GM21390 (cell line): Measurements from ENCODE around the gene EPHA1.
"Not testable (repeated sequence)": the region's sequence is repeated elsewhere in the genome, so short reads cannot be mapped to it uniquely, and the experiment has no call there.

Experiments
- ATAC-seq: cut with Tn5 transposase; IDR thresholded peaks from one replicate; pipeline ENCODE4 v1.9.1; 2021; ENCODE audit not compliant: unreplicated experiment

Gene EPHA1

DNA sequence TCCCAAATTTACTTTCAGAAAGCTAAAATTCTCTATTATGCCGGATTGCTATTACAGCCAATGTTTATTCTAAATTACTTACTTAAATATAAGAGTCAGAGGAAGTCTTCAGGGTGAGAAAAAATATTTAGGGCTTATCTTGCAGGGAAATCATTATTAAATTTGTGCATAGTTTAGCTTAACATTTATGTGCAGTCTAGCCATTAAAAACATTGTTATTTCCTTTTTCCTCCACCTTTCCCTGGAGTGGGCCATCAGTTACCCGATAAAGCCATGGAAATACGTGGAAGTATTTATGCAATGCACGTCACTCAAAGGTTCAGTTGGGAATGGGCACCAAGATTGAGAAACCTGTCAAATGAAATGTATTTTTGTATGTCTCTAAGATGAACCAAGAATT is 25.1 kb upstream of the EPHA1 start:
- ATAC-seq, result no peak

GRCh38 chr7:143431109-143431508 is 22.5 kb upstream of the EPHA1 start:
- no peak for ATAC-seq

- ATAC-seq, result no peak
Observed at GRCh38 chr7:143429770-143430698, 21.4 kb upstream of the EPHA1 start.

GRCh38 chr7:143426479-143427142 is 18.0 kb upstream of the EPHA1 start:
- ATAC-seq, result no peak

DNA sequence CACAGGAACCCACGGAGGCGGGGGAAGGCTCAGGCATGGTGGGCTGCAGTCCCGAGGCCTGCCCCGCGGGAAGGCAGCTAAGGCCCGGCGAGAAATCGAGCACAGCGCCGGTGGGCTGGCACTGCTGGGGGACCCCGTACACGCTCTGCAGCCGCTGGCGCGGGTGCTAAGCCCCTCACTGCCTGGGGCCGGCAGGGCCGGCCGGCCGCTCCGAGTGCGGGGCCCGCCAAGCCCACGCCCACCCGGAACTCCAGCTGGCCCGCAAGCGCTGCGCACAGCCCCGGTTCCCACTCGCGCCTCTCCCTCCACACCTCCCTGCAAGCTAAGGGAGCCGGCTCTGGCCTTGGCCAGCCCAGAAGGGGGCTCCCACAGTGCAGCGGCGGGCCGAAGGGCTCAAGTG is 15.8 kb upstream of the EPHA1 start:
- ATAC-seq, result not testable (repeated sequence)

GRCh38 chr7:143422033-143422432 is 13.4 kb upstream of the EPHA1 start:
- no peak for ATAC-seq

- ATAC-seq, result not testable (repeated sequence)
Observed at GRCh38 chr7:143420624-143421023, 12.0 kb upstream of the EPHA1 start.

GRCh38 chr7:143419880-143420279 is 11.2 kb upstream of the EPHA1 start:
- ATAC-seq, result no peak

DNA sequence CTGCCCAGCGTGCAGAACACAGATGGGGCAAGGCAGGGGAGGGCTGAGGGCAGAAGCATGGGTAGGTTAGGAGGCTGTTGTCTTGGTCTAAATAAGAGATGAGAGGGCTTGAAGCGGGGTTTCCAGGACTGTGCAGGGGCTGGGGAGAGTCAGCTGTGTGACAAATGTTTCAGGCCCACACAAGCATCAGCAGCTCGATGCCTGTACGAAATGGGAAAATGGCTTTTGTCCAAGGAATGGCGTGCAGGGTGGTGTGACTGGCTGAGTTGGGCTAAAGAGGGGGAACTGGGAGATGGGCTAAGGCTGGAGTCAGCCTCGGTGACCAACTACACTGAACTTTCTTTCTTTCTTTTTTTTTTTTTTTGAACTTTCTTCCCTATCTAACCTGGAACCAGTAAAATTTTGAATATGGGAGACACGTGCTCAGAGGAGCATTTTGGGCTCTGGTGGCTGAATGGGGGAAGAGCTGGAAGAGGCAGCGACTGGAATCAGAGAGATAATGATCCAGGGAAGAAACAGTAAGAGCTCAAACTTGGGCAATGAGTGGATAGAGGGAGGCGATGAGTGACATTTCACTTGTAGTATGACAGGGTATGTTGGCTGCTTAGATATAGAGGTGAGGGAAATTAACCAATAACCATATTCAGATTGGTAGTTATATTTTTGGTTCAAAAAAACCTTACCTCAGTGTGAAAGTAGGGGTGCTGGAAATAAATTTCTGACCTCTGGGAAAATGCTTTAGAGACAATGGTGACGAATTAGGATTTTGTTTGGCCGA is 10.2 kb upstream of the EPHA1 start:
- ATAC-seq, result no peak

- ATAC-seq, result no peak
Observed at GRCh38 chr7:143417734-143418383, 9.2 kb upstream of the EPHA1 start.

DNA sequence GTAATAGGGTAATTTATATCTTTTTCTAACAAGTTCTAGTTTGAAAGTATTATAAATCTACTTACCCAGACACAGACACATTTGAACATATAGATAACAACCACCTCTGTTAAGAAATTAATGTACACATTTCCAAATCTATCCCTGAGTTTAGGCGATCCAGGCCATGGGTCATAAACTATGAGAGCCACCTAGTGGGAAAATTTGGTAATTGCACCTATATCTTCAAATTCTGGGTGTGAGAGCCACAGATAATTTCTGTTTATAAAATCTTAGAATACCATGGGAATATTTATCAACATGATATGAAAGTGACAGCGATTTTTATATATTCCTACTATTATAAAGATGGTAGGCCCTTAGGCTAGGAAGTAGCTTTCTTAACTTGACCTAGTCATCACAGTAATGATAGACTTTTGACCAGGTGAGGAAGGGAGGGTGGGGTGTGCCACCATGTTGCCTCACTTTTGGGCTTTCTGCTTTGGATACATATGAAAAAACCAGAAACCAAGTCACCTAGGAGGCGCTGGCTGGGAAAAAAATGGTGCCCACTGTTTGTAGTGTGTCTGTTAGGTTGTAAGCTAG is 8.0 kb upstream of the EPHA1 start:
- ATAC-seq, result peak; percentile 75

DNA sequence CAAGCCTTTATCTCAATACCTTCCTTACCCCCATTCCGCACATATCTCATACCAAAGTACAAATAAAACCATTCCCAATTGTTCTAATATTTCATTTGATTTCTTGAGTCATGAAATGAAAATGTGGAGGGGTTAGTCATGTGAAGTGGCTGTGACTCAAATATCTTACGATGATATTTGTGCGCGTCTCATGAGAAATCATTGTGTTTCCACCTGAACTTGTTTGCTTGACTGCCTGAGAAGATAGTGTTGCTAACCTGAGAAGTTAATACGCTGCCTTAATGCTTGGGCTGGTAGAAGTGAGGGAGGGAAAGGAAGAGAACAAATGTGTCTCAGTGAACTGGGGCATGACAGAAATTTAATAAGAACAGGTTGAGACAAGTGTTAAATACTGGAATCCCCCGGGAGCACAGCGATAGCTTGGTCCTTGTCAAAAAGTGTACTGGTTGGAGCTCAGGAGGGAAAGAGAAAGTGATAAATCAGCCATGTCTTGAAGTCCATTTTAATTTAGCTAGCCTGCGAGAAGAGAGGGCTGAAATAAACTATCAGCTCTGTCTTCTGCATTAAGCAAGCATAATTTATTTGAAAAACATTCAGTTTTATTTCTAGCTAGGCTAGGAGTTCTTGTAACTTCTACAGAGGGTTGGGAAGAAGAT is 7.2 kb upstream of the EPHA1 start:
- no peak for ATAC-seq

DNA sequence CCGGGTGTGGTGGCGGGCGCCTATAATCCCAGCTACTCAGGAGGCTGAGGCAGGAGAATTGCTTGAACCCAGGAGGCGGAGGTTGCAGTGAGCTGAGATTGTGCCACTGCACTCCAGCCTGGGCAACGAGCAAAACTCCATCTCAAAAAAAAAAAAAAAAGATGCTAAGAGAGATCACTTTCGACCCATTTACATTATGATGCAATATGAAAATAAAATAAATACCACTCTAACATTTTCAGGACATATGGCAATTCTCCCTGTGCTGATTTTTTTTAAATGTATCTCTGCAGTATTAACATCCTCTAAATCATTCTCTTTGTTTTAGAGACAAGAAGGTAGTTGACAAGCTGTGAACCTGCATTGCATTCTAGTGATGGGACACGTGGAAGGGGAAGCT is 6.6 kb upstream of the EPHA1 start:
- ATAC-seq, result not testable (repeated sequence)

DNA sequence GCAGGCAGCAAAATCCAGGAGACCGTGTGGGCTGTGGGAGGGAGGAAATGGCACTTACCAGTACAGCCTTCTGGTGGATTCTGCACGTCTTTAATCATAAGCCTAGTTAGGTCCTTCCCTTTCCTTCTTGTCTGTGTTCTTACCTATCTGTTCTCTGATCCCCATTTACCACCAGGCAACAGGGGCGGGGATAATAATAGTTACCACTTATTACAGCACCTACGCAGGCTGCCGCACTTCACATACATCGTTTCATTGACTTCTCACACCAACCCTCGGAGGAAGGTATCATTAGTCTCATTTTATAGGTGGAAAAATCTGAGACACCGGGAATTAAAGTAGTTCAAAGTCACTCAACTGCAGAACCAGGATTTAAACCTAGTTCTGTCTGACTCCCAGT is 4.5 kb upstream of the EPHA1 start:
- no peak for ATAC-seq

GRCh38 chr7:143411976-143412708 is 3.5 kb upstream of the EPHA1 start:
- ATAC-seq, result no peak

DNA sequence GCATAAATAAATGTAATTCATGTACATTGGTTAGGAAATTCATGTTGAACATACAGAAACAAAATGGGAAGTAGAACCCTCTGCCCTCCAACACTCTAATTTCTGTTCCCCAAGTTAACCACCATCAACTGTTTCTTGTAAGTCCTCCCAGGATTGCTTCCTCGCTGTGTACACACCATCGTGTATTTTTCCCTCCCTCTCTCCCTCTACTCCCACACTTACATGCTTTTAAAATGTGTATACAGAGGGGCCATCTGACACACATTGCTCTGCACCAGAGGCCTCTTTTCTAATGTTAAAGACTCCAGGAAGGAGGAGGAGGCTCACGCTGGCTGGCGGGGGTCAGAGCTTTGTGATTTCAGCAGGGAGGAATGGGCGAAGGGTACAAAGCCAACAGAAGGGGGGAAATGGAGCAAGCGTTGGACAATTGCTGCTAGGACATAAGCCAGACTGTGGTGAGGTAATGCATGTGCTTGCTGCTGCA is 1.9 kb upstream of the EPHA1 start:
- ATAC-seq, result no peak

DNA sequence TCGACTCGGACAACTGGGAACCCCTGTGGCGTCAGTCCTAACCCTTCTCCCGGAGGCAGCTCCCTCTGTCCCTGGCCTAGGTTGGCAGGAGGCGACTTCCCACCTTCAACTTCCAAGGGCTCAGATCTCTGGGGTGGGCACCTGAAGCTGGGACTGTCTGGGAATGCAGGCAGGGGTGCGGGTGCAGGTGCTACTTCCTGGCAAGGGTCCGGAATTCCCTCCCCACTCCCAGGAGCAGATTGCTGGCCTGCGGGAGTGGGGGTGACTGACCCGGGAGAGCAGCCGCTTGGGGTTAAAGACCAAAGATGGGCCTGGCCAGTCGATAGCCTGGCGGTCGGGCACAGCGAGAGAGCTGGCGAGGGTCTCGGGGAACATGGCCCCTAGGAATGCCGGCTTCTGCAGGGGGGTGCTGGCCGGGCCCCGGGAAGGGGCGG is 387 bp downstream of the EPHA1 start:
- ATAC-seq, result no peak

DNA sequence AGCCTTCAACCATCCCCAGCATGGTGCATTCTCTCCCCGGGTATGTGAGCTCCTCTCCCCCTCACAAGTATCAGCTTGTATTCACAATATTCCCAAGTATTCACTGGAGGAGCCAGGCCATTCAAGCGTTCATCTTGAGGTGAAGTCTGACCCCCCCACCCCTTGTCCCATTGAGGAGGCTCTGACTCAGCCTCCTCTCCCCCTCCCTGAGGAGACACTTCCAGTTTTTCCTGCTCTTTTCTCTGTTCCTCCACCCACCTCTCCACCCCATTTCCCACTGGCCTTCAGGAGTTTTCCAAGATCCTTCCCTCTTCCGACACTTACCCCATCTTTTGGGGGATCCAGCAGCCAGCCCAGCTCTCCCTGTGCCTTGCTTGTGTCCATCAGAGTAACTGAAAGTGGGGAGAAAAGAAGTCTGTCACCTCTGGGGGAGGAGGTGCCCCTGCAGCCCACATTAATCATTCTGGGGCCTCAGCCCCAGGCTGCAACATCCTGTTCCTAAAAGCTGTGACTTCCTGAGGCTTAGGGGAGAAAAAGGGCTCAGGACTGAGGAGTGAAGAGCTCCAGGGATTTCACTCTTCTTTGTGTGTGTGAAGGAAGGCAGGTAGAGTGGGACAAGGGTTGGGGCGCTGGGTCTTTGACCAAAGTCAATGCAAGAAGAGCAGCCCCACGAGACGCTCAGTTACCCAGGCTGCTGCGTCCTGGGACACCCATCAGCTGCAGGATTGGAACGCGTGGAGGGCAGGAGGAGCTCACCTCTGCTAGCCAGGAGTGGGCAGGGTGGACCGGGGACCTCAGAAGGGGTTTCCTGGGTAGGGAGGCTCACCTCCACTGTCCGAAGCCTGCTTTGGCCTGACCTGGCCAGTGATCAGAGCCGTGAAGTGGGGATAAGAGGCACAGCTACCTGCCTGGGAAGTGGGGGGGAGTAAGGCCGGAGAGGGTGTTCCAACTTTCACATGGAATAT is 1.1 kb downstream of the EPHA1 start:
- ATAC-seq, result no peak
